SK-N-SH treated with all-trans-retinoic acid at 6 μM for 48 hours (cell line): ENCODE results near the gene TRIM40.

Experiments used
- ARNTL ChIP-seq: fragments of 450-650 bp; formaldehyde crosslinking; IDR thresholded peaks from 2 replicates; pipeline ENCODE4 v1.5.0; 2020; ENCODE audit warnings: low read depth, mild to moderate bottlenecking, moderate library complexity, borderline replicate concordance
- TCF4 ChIP-seq: fragments of 250-450 bp; sonication (Bioruptor Pico); IDR thresholded peaks from 2 replicates; pipeline ENCODE4 v1.8.0; 2021; ENCODE audit warnings: mild to moderate bottlenecking, moderate library complexity, borderline replicate concordance
- ZFP30 ChIP-seq: fragments of 450-650 bp; formaldehyde crosslinking; IDR thresholded peaks from 2 replicates; pipeline ENCODE4 v1.5.0; 2022; ENCODE audit warnings: mild to moderate bottlenecking, moderate library complexity
- TF ChIP-seq, protein P1 (sequence below): fragments of 250-450 bp; sonication (Bioruptor Pico); IDR thresholded peaks from 2 replicates; pipeline ENCODE4 v1.8.0; 2020; ENCODE audit warnings: mild to moderate bottlenecking, moderate library complexity, borderline replicate concordance

DNA sequence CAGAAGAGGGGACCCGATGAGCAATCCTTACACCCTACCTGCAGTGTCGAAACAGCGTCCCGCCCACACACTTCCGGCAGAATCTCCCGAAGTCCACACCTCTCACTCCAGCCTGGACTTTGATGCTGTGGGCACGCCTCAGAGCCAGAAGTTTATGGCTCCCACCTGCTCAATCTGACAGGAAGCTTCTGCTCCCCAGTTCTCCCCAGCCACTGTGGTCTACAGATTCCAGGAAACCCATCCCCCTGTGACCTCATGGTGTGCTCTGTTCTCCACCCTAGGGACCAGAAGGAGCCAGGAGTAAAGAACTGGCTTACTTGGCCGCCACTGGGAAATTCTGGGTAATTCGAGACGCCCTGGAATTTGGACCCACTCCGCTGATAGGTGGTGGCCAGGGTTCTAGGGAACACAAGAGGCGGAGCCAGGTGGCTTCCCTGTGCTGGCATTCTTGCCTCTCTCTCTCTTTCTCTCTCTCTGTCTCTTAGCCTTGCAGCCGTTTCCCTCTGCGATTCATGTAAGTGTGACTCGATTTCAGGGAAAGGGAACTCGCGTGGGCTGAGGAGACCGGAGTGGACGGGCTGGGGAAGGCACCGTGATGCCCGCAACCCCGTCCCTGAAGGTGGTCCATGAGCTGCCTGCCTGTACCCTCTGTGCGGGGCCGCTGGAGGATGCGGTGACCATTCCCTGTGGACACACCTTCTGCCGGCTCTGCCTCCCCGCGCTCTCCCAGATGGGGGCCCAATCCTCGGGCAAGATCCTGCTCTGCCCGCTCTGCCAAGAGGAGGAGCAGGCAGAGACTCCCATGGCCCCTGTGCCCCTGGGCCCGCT lies 27.4 kb downstream of the TRIM40 start, which contains the start of gene TRIM15:
- TF ChIP-seq ARNTL (CRISPR knock-in tag) (no peak), ZFP30 (CRISPR knock-in tag) (no peak), TCF4 (no peak)
- TF ChIP-seq, protein P1, sequence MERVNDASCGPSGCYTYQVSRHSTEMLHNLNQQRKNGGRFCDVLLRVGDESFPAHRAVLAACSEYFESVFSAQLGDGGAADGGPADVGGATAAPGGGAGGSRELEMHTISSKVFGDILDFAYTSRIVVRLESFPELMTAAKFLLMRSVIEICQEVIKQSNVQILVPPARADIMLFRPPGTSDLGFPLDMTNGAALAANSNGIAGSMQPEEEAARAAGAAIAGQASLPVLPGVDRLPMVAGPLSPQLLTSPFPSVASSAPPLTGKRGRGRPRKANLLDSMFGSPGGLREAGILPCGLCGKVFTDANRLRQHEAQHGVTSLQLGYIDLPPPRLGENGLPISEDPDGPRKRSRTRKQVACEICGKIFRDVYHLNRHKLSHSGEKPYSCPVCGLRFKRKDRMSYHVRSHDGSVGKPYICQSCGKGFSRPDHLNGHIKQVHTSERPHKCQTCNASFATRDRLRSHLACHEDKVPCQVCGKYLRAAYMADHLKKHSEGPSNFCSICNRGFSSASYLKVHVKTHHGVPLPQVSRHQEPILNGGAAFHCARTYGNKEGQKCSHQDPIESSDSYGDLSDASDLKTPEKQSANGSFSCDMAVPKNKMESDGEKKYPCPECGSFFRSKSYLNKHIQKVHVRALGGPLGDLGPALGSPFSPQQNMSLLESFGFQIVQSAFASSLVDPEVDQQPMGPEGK (CRISPR knock-in tag), result no peak
